ENCODE results near the gene ARF1. TPM values are rescaled to one million over a fixed set of nuclear protein-coding genes. Genes with fewer than 3 reads are reported as not detected.

The ARF1 gene
- total RNA-seq, 1 donor: 231 TPM

- no peak for DNase-seq (ENCODE audit: insufficient read length, low spot score, missing footprints)
- no peak overlapping the region for H3K27ac ChIP-seq (ENCODE audit: low read depth, low read length)
- no peak overlapping the region for H2AFZ ChIP-seq (ENCODE audit: low read length)
- no peak overlapping the region for H3K4me3 ChIP-seq (ENCODE audit: insufficient read depth, low read length)
- peaks cover 5% of the 10 kb centered on the region for H3K4me1 ChIP-seq (ENCODE audit: insufficient read depth, low read length)
- H3K9me3 ChIP-seq (ENCODE audit: low read depth, low read length): no peaks in the 10 kb centered on the region
- H3K36me3 ChIP-seq (ENCODE audit: insufficient read depth, low read length): no peaks in the 10 kb centered on the region
- H4K20me1 ChIP-seq (ENCODE audit: insufficient read depth, low read length): no peaks in the 10 kb centered on the region
- peaks cover 15% of the 10 kb centered on the region for H3K27me3 ChIP-seq (ENCODE audit: insufficient read depth, low read length)
- no peak for TF ChIP-seq CTCF (IDR thresholded peaks at IDR 0.05; ENCODE audit: extremely low read depth, low read depth, low read length)
- H3K79me2 ChIP-seq (ENCODE audit: insufficient read depth, low read length): no peaks in the 10 kb centered on the region
- H3K4me2 ChIP-seq (ENCODE audit: insufficient read depth, low read length): no peak overlapping the region
These were observed 41.0 kb downstream of the ARF1 start for GRCh38 chr1:228123505-228123904.

GRCh38 chr1:228125185-228125584 lies 42.7 kb downstream of the ARF1 start:
- no peak for TF ChIP-seq CTCF (IDR thresholded peaks at IDR 0.05; ENCODE audit: extremely low read depth, low read depth, low read length)
- no peak overlapping the region for H3K27ac ChIP-seq (ENCODE audit: low read depth, low read length)
- H3K27me3 ChIP-seq (ENCODE audit: insufficient read depth, low read length): peaks cover 15% of the 10 kb centered on the region
- no peak overlapping the region for H3K4me3 ChIP-seq (ENCODE audit: insufficient read depth, low read length)
- H3K4me2 ChIP-seq (ENCODE audit: insufficient read depth, low read length): no peak overlapping the region
- no peaks in the 10 kb centered on the region for H4K20me1 ChIP-seq (ENCODE audit: insufficient read depth, low read length)
- no peaks in the 10 kb centered on the region for H3K9me3 ChIP-seq (ENCODE audit: low read depth, low read length)
- H3K79me2 ChIP-seq (ENCODE audit: insufficient read depth, low read length): no peaks in the 10 kb centered on the region
- no peak for DNase-seq (ENCODE audit: insufficient read length, low spot score, missing footprints)
- peaks cover 2% of the 10 kb centered on the region for H3K4me1 ChIP-seq (ENCODE audit: insufficient read depth, low read length)
- H2AFZ ChIP-seq (ENCODE audit: low read length): no peak overlapping the region
- no peaks in the 10 kb centered on the region for H3K36me3 ChIP-seq (ENCODE audit: insufficient read depth, low read length)

GRCh38 chr1:228131766-228132165 lies 49.3 kb downstream of the ARF1 start:
- no peak overlapping the region for H3K4me3 ChIP-seq (ENCODE audit: insufficient read depth, low read length)
- TF ChIP-seq CTCF (IDR thresholded peaks at IDR 0.05; ENCODE audit: extremely low read depth, low read depth, low read length): no peak
- H3K36me3 ChIP-seq (ENCODE audit: insufficient read depth, low read length): no peaks in the 10 kb centered on the region
- DNase-seq (ENCODE audit: insufficient read length, low spot score, missing footprints): no peak
- H3K27me3 ChIP-seq (ENCODE audit: insufficient read depth, low read length): peaks cover 32% of the 10 kb centered on the region
- H4K20me1 ChIP-seq (ENCODE audit: insufficient read depth, low read length): no peaks in the 10 kb centered on the region
- no peak overlapping the region for H2AFZ ChIP-seq (ENCODE audit: low read length)
- H3K79me2 ChIP-seq (ENCODE audit: insufficient read depth, low read length): no peaks in the 10 kb centered on the region
- H3K9me3 ChIP-seq (ENCODE audit: low read depth, low read length): no peaks in the 10 kb centered on the region
- H3K4me2 ChIP-seq (ENCODE audit: insufficient read depth, low read length): no peak overlapping the region
- no peak overlapping the region for H3K27ac ChIP-seq (ENCODE audit: low read depth, low read length)
- H3K4me1 ChIP-seq (ENCODE audit: insufficient read depth, low read length): peaks cover 4% of the 10 kb centered on the region

GRCh38 chr1:228134591-228134990 lies 52.1 kb downstream of the ARF1 start:
- Histone ChIP-seq H3K27ac (ENCODE audit: low read depth, low read length) (no peak overlapping the region), H4K20me1 (ENCODE audit: insufficient read depth, low read length) (no peaks in the 10 kb centered on the region), H3K79me2 (ENCODE audit: insufficient read depth, low read length) (no peaks in the 10 kb centered on the region), H2AFZ (ENCODE audit: low read length) (no peak overlapping the region), H3K36me3 (ENCODE audit: insufficient read depth, low read length) (no peaks in the 10 kb centered on the region), H3K4me1 (ENCODE audit: insufficient read depth, low read length) (peaks cover 4% of the 10 kb centered on the region), H3K9me3 (ENCODE audit: low read depth, low read length) (no peaks in the 10 kb centered on the region), H3K4me2 (ENCODE audit: insufficient read depth, low read length) (no peak overlapping the region), H3K27me3 (ENCODE audit: insufficient read depth, low read length) (peaks cover 39% of the 10 kb centered on the region), H3K4me3 (ENCODE audit: insufficient read depth, low read length) (no peak overlapping the region)
- no peak for TF ChIP-seq CTCF (IDR thresholded peaks at IDR 0.05; ENCODE audit: extremely low read depth, low read depth, low read length)
- no peak for DNase-seq (ENCODE audit: insufficient read length, low spot score, missing footprints)
